ENCODE data around the gene HOXA9.

Gene HOXA9

GRCh38 chr7:27192546-27193334 is 27.4 kb upstream of the HOXA9 start:
- peaks cover 23% of the 10 kb centered on the region for H3K4me1 ChIP-seq (ENCODE audit: control insufficient read depth, insufficient read depth, low read length)
- H3K27me3 ChIP-seq (ENCODE audit: control insufficient read depth in 1 of 2, insufficient read depth in 2 of 2, low read length in 2 of 2): peaks cover 83 to 95% of the 10 kb centered on the region in 2 donors
- H3K9ac ChIP-seq (ENCODE audit: low read length in 2 of 2): no peak overlapping the region
- H3K9me3 ChIP-seq (ENCODE audit: control insufficient read depth in 2 of 2, low read length in 2 of 2): peaks cover 0 to 1% of the 10 kb centered on the region in 2 donors
- no peak overlapping the region for H3K27ac ChIP-seq (ENCODE audit: low read length)
- peak overlapping the region; percentile 17 to 54 for H3K4me3 ChIP-seq (ENCODE audit: low read length in 2 of 2)
- H3K36me3 ChIP-seq (ENCODE audit: control insufficient read depth in 2 of 2, insufficient read depth in 2 of 2, low read length in 2 of 2): no peaks in the 10 kb centered on the region

GRCh38 chr7:27191833-27192545 is 26.7 kb upstream of the HOXA9 start:
- Histone ChIP-seq H3K27me3 (ENCODE audit: control insufficient read depth in 1 of 2, insufficient read depth in 2 of 2, low read length in 2 of 2) (peaks cover 85 to 95% of the 10 kb centered on the region in 2 donors), H3K4me3 (ENCODE audit: low read length in 2 of 2) (peak overlapping the region in 1 of 2 donors; percentile 54), H3K4me1 (ENCODE audit: control insufficient read depth, insufficient read depth, low read length) (peaks cover 25% of the 10 kb centered on the region), H3K27ac (ENCODE audit: low read length) (no peak overlapping the region), H3K9ac (ENCODE audit: low read length in 2 of 2) (no peak overlapping the region), H3K36me3 (ENCODE audit: control insufficient read depth in 2 of 2, insufficient read depth in 2 of 2, low read length in 2 of 2) (no peaks in the 10 kb centered on the region), H3K9me3 (ENCODE audit: control insufficient read depth in 2 of 2, low read length in 2 of 2) (no peaks in the 10 kb centered on the region)

GRCh38 chr7:27191161-27191731 is 25.9 kb upstream of the HOXA9 start:
- Histone ChIP-seq H3K9ac (ENCODE audit: low read length in 2 of 2) (no peak overlapping the region), H3K36me3 (ENCODE audit: control insufficient read depth in 2 of 2, insufficient read depth in 2 of 2, low read length in 2 of 2) (no peaks in the 10 kb centered on the region), H3K4me1 (ENCODE audit: control insufficient read depth, insufficient read depth, low read length) (peaks cover 25% of the 10 kb centered on the region), H3K4me3 (ENCODE audit: low read length in 2 of 2) (no peak overlapping the region), H3K27ac (ENCODE audit: low read length) (no peak overlapping the region), H3K27me3 (ENCODE audit: control insufficient read depth in 1 of 2, insufficient read depth in 2 of 2, low read length in 2 of 2) (peaks cover 87 to 94% of the 10 kb centered on the region in 2 donors), H3K9me3 (ENCODE audit: control insufficient read depth in 2 of 2, low read length in 2 of 2) (no peaks in the 10 kb centered on the region)

GRCh38 chr7:27189997-27190748 is 24.8 kb upstream of the HOXA9 start:
- no peaks in the 10 kb centered on the region for H3K9me3 ChIP-seq (ENCODE audit: control insufficient read depth in 2 of 2, low read length in 2 of 2)
- H3K4me1 ChIP-seq (ENCODE audit: control insufficient read depth, insufficient read depth, low read length): peaks cover 29% of the 10 kb centered on the region
- peaks cover 90 to 97% of the 10 kb centered on the region in 2 donors for H3K27me3 ChIP-seq (ENCODE audit: control insufficient read depth in 1 of 2, insufficient read depth in 2 of 2, low read length in 2 of 2)
- H3K36me3 ChIP-seq (ENCODE audit: control insufficient read depth in 2 of 2, insufficient read depth in 2 of 2, low read length in 2 of 2): no peaks in the 10 kb centered on the region
- no peak overlapping the region for H3K9ac ChIP-seq (ENCODE audit: low read length in 2 of 2)
- no peak overlapping the region for H3K27ac ChIP-seq (ENCODE audit: low read length)
- H3K4me3 ChIP-seq (ENCODE audit: low read length in 2 of 2): no peak overlapping the region

- Histone ChIP-seq H3K4me1 (ENCODE audit: control insufficient read depth, insufficient read depth, low read length) (peaks cover 36% of the 10 kb centered on the region), H3K36me3 (ENCODE audit: control insufficient read depth in 2 of 2, insufficient read depth in 2 of 2, low read length in 2 of 2) (no peaks in the 10 kb centered on the region), H3K9me3 (ENCODE audit: control insufficient read depth in 2 of 2, low read length in 2 of 2) (peaks cover 0 to 2% of the 10 kb centered on the region in 2 donors), H3K27me3 (ENCODE audit: control insufficient read depth in 1 of 2, insufficient read depth in 2 of 2, low read length in 2 of 2) (peaks cover 90 to 97% of the 10 kb centered on the region in 2 donors), H3K9ac (ENCODE audit: low read length in 2 of 2) (no peak overlapping the region), H3K4me3 (ENCODE audit: low read length in 2 of 2) (peak overlapping the region in 1 of 2 donors; percentile 35), H3K27ac (ENCODE audit: low read length) (no peak overlapping the region)
Measured at GRCh38 chr7:27189295-27189996, 24.1 kb upstream of the HOXA9 start.

- H3K9ac ChIP-seq (ENCODE audit: low read length in 2 of 2): no peak overlapping the region
- peaks cover 90 to 99% of the 10 kb centered on the region in 2 donors for H3K27me3 ChIP-seq (ENCODE audit: control insufficient read depth in 1 of 2, insufficient read depth in 2 of 2, low read length in 2 of 2)
- peaks cover 42% of the 10 kb centered on the region for H3K4me1 ChIP-seq (ENCODE audit: control insufficient read depth, insufficient read depth, low read length)
- no peaks in the 10 kb centered on the region for H3K36me3 ChIP-seq (ENCODE audit: control insufficient read depth in 2 of 2, insufficient read depth in 2 of 2, low read length in 2 of 2)
- peak overlapping the region in 1 of 2 donors; percentile 35 for H3K4me3 ChIP-seq (ENCODE audit: low read length in 2 of 2)
- H3K9me3 ChIP-seq (ENCODE audit: control insufficient read depth in 2 of 2, low read length in 2 of 2): peaks cover 0 to 2% of the 10 kb centered on the region in 2 donors
- H3K27ac ChIP-seq (ENCODE audit: low read length): no peak overlapping the region
Measured at GRCh38 chr7:27188386-27189294, 23.3 kb upstream of the HOXA9 start.

- Histone ChIP-seq H3K9ac (ENCODE audit: low read length in 2 of 2) (no peak overlapping the region), H3K27me3 (ENCODE audit: control insufficient read depth in 1 of 2, insufficient read depth in 2 of 2, low read length in 2 of 2) (peaks cover 91 to 99% of the 10 kb centered on the region in 2 donors), H3K27ac (ENCODE audit: low read length) (no peak overlapping the region), H3K4me1 (ENCODE audit: control insufficient read depth, insufficient read depth, low read length) (peaks cover 41% of the 10 kb centered on the region), H3K36me3 (ENCODE audit: control insufficient read depth in 2 of 2, insufficient read depth in 2 of 2, low read length in 2 of 2) (no peaks in the 10 kb centered on the region), H3K9me3 (ENCODE audit: control insufficient read depth in 2 of 2, low read length in 2 of 2) (peaks cover 0 to 2% of the 10 kb centered on the region in 2 donors), H3K4me3 (ENCODE audit: low read length in 2 of 2) (peak overlapping the region in 1 of 2 donors; percentile 3)
Measured at GRCh38 chr7:27187475-27188385, 22.4 kb upstream of the HOXA9 start.

- H3K36me3 ChIP-seq (ENCODE audit: control insufficient read depth in 2 of 2, insufficient read depth in 2 of 2, low read length in 2 of 2): no peaks in the 10 kb centered on the region
- peaks cover 94 to 99% of the 10 kb centered on the region in 2 donors for H3K27me3 ChIP-seq (ENCODE audit: control insufficient read depth in 1 of 2, insufficient read depth in 2 of 2, low read length in 2 of 2)
- H3K9me3 ChIP-seq (ENCODE audit: control insufficient read depth in 2 of 2, low read length in 2 of 2): peaks cover 0 to 2% of the 10 kb centered on the region in 2 donors
- H3K4me1 ChIP-seq (ENCODE audit: control insufficient read depth, insufficient read depth, low read length): peaks cover 38% of the 10 kb centered on the region
- no peak overlapping the region for H3K9ac ChIP-seq (ENCODE audit: low read length in 2 of 2)
- H3K27ac ChIP-seq (ENCODE audit: low read length): no peak overlapping the region
- no peak overlapping the region for H3K4me3 ChIP-seq (ENCODE audit: low read length in 2 of 2)
Measured at GRCh38 chr7:27186668-27187474, 21.5 kb upstream of the HOXA9 start.

Data from stomach smooth muscle (tissue), 2 donors.